ENCODE measurements around the gene NAA60.

Gene NAA60

DNA sequence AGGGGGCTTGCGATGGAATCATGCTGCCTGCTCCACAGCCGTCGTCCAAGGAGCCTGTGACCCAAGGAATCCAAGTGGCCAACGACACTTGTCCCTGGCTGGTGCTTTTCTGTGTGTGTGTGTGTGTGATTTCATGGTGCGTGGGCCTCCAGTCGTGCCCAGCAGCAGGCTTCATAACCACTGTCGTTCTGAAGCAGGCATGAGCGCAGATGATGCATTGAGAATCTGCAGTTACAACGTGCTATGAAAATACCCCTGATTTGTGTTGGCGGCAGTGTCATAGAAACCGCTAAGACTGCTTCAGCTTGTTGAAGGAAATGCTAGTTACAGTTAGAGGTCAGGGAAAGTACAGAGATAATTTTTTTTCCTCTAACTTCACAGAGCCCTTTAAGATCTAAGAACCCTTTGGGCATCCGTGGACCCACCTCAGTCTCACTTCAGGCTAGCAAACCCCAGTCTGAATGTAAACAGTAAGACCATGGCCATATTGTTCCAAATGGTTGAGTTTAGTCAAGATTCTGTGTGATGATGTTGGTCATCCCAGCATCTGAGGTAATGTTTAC lies 36.3 kb downstream of the NAA60 start:
- TF ChIP-seq, protein P1, sequence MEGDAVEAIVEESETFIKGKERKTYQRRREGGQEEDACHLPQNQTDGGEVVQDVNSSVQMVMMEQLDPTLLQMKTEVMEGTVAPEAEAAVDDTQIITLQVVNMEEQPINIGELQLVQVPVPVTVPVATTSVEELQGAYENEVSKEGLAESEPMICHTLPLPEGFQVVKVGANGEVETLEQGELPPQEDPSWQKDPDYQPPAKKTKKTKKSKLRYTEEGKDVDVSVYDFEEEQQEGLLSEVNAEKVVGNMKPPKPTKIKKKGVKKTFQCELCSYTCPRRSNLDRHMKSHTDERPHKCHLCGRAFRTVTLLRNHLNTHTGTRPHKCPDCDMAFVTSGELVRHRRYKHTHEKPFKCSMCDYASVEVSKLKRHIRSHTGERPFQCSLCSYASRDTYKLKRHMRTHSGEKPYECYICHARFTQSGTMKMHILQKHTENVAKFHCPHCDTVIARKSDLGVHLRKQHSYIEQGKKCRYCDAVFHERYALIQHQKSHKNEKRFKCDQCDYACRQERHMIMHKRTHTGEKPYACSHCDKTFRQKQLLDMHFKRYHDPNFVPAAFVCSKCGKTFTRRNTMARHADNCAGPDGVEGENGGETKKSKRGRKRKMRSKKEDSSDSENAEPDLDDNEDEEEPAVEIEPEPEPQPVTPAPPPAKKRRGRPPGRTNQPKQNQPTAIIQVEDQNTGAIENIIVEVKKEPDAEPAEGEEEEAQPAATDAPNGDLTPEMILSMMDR (IDR thresholded peaks at IDR 0.05; ENCODE audit: borderline replicate concordance, insufficient read depth, low read depth, low read length) = no peak
- H3K4me3 ChIP-seq (ENCODE audit: low read depth, low read length) = no peak overlapping the region

GRCh38 chr16:3480901-3481695 lies 37.6 kb downstream of the NAA60 start:
- TF ChIP-seq, protein P1 (IDR thresholded peaks at IDR 0.05; ENCODE audit: borderline replicate concordance, insufficient read depth, low read depth, low read length) = no peak
- H3K4me3 ChIP-seq (ENCODE audit: low read depth, low read length) = no peak overlapping the region

- no peak overlapping the region for H3K4me3 ChIP-seq (ENCODE audit: low read depth, low read length)
- TF ChIP-seq, protein P1 (IDR thresholded peaks at IDR 0.05; ENCODE audit: borderline replicate concordance, insufficient read depth, low read depth, low read length) = no peak
Measured at GRCh38 chr16:3481696-3482658, 38.5 kb downstream of the NAA60 start.

GRCh38 chr16:3482659-3483241 lies 39.3 kb downstream of the NAA60 start:
- H3K4me3 ChIP-seq (ENCODE audit: low read depth, low read length) = no peak overlapping the region
- TF ChIP-seq, protein P1 (IDR thresholded peaks at IDR 0.05; ENCODE audit: borderline replicate concordance, insufficient read depth, low read depth, low read length) = no peak

DNA sequence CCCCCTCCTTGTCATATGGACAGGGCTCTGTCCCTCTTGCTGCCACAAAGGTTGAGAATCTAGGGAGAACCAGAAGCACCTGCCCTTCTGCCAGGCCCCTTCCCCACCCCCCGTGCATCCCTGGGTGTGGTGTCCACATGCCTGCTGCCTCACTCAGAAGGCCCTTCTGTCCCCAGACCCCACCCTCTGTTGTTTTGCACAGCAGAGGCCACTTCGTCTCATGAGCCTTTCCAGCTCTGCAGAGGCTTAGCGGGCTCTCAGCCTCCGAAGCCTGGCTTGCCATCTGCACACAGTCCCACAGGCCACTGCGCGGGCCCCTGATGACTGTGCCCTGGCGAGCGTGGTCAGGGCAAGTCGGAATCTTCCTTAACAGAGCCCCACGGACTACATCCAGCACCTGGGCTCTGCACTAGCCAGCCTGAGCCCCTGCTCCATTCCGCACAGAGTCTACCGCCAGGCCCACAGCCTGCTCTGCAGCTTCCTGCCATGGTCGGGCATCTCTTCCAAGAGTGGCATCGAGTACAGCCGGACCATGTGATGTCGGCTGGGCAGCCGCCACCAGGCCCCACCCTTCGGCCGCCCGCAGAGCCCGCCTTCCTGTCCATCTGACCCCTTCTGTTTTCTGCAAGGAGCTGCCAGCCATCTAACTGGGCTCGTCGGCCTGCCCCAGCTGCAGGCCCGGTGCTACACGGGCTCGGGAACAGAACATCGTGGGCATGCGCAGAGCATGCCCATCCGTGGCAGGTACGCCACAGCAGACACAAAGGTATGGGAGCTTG lies 41.0 kb downstream of the NAA60 start:
- no peak overlapping the region for H3K4me3 ChIP-seq (ENCODE audit: low read depth, low read length)
- TF ChIP-seq, protein P1 (IDR thresholded peaks at IDR 0.05; ENCODE audit: borderline replicate concordance, insufficient read depth, low read depth, low read length) = no peak

- TF ChIP-seq, protein P1 (IDR thresholded peaks at IDR 0.05; ENCODE audit: borderline replicate concordance, insufficient read depth, low read depth, low read length) = no peak
- no peak overlapping the region for H3K4me3 ChIP-seq (ENCODE audit: low read depth, low read length)
Measured at GRCh38 chr16:3485097-3485745, 41.7 kb downstream of the NAA60 start.

Measured in GM12875 (cell line).